ENCODE data around the gene INTS1.
"Not testable (repeated sequence)": the region's sequence is repeated elsewhere in the genome, so short reads cannot be mapped to it uniquely, and the experiment has no call there.

INTS1 gene

GRCh38 chr7:1459920-1460820 is 44.0 kb downstream of the INTS1 start:
- peak; percentile 21 for DNase-seq

- peak; percentile 98 for DNase-seq
These were observed 44.7 kb downstream of the INTS1 start for GRCh38 chr7:1459512-1459892.

GRCh38 chr7:1458683-1459511 is 45.3 kb downstream of the INTS1 start, which contains the start of gene MICALL2:
Gene MICALL2 (minus strand): TSS chr7:1459470. CDS start chr7:1459326, 144 bp downstream.
- DNase-seq, result peak; percentile 16

- no peak for DNase-seq
These were observed 46.1 kb downstream of the INTS1 start for GRCh38 chr7:1457949-1458682.

- no peak for DNase-seq
These were observed 46.9 kb downstream of the INTS1 start for GRCh38 chr7:1457059-1457948.

- DNase-seq, result no peak
These were observed 48.2 kb downstream of the INTS1 start for GRCh38 chr7:1455955-1456354.

GRCh38 chr7:1455241-1455939 is 48.8 kb downstream of the INTS1 start:
- no peak for DNase-seq

GRCh38 chr7:1454542-1454941 is 49.6 kb downstream of the INTS1 start:
- no peak for DNase-seq

- no peak for DNase-seq
These were observed 52.0 kb downstream of the INTS1 start for GRCh38 chr7:1452205-1452604.

GRCh38 chr7:1450987-1451386 is 53.2 kb downstream of the INTS1 start:
- no peak for DNase-seq

- no peak for DNase-seq
These were observed 53.8 kb downstream of the INTS1 start for GRCh38 chr7:1450431-1450830.

GRCh38 chr7:1449951-1450350 is 54.2 kb downstream of the INTS1 start:
- no peak for DNase-seq

- no peak for DNase-seq
These were observed 54.7 kb downstream of the INTS1 start for GRCh38 chr7:1449501-1449900.

GRCh38 chr7:1448958-1449357 is 55.2 kb downstream of the INTS1 start:
- no peak for DNase-seq

GRCh38 chr7:1447551-1448244 is 56.5 kb downstream of the INTS1 start:
- no peak for DNase-seq

GRCh38 chr7:1447112-1447511 is 57.1 kb downstream of the INTS1 start:
- DNase-seq, result no peak

- no peak for DNase-seq
These were observed 57.6 kb downstream of the INTS1 start for GRCh38 chr7:1446620-1447032.

GRCh38 chr7:1446026-1446425 is 58.2 kb downstream of the INTS1 start:
- DNase-seq, result not testable (repeated sequence)

GRCh38 chr7:1445341-1445740 is 58.8 kb downstream of the INTS1 start:
- DNase-seq, result no peak

GRCh38 chr7:1444925-1445322 is 59.3 kb downstream of the INTS1 start:
- DNase-seq, result no peak

All from T-helper 9 cell (primary cell).